Glomerular endothelial cell (primary cell): ENCODE data around the gene CITED1. TPM values are rescaled to one million over a fixed set of nuclear protein-coding genes. Genes with fewer than 3 reads are reported as not detected.

Experiments
- DNase-seq: peaks from one replicate; pipeline ENCODE4 v3.0.0-alpha.2; 2011; ENCODE audit warnings: low read depth, low spot score; ENCODE audit errors: extremely low read depth
- total RNA-seq: library from RNA; depleted of rRNA; stranded (reverse); fragments of >200 nt; gene quantifications from 2 replicates; pipeline ENCODE4 v1.2.3, GENCODE V29; 2015

CITED1 gene
- total RNA-seq, 1 donor from 2014 or later, result 0.29 TPM

GRCh38 chrX:72309297-72310071 lies 3.8 kb upstream of the CITED1 start:
- no peak for DNase-seq

- DNase-seq, result no peak
Measured at GRCh38 chrX:72308566-72309296, 3.0 kb upstream of the CITED1 start.

- no peak for DNase-seq
Measured at GRCh38 chrX:72308209-72308565, 2.5 kb upstream of the CITED1 start.

- DNase-seq, result no peak
Measured at GRCh38 chrX:72307646-72308051, 1.9 kb upstream of the CITED1 start.

- no peak for DNase-seq
Measured at GRCh38 chrX:72306851-72307645, 1.3 kb upstream of the CITED1 start.

GRCh38 chrX:72306085-72306801 lies 529 bp upstream of the CITED1 start:
- DNase-seq, result no peak

GRCh38 chrX:72304877-72305276 lies 837 bp downstream of the CITED1 start:
- DNase-seq, result no peak

- no peak for DNase-seq
Measured at GRCh38 chrX:72301781-72302180, 3.9 kb downstream of the CITED1 start.

- DNase-seq, result no peak
Measured at GRCh38 chrX:72299891-72300630, 5.7 kb downstream of the CITED1 start.

- DNase-seq, result no peak
Measured at GRCh38 chrX:72297953-72298730, 7.6 kb downstream of the CITED1 start.

- DNase-seq, result no peak
Measured at GRCh38 chrX:72296991-72297390, 8.7 kb downstream of the CITED1 start.

- no peak for DNase-seq
Measured at GRCh38 chrX:72295745-72296144, 10.0 kb downstream of the CITED1 start.

- DNase-seq, result no peak
Measured at GRCh38 chrX:72294497-72294896, 11.2 kb downstream of the CITED1 start.

GRCh38 chrX:72282302-72282701 lies 23.4 kb downstream of the CITED1 start:
- no peak for DNase-seq

GRCh38 chrX:72280321-72280845 lies 25.3 kb downstream of the CITED1 start:
- DNase-seq, result no peak

GRCh38 chrX:72276478-72276953 lies 29.2 kb downstream of the CITED1 start:
- DNase-seq, result no peak

GRCh38 chrX:72274526-72274925 lies 31.2 kb downstream of the CITED1 start:
- DNase-seq, result no peak

- DNase-seq, result no peak
Measured at GRCh38 chrX:72273718-72274117, 32.0 kb downstream of the CITED1 start.

- no peak for DNase-seq
Measured at GRCh38 chrX:72272868-72273267, 32.8 kb downstream of the CITED1 start.
